ENCODE results near the gene DIAPH2. TPM values are rescaled to one million over a fixed set of nuclear protein-coding genes. Genes with fewer than 3 reads are reported as not detected.

Gene DIAPH2
- total and polyA plus RNA-seq, 2 experiments from 2014 or later = 16.2 to 56.6 TPM

DNA sequence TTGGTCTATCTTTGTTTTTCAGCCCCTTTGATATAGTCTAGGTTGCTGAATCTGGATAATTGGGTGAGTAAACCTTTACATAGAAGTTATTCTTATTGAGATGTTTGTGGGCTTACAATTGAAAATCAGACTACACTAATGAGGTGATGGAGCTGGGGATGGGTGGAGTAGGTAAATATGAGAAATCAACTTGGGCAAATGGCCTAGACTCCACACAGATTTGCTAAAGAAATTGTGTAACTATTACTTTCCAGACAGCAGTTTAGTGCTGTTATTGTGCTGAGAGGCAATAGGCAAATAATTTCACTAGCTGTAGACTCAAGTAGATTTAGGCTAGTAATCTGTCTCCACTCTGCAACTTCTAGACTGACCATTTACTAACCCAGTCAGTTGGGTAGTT, 8.2 kb downstream of the DIAPH2 start:
- Mint-ChIP-seq H3K27ac (no peak overlapping the region), H3K36me3 (ENCODE audit: low read depth) (no peaks in the 10 kb centered on the region), H3K4me3 (no peak overlapping the region), H3K27me3 (ENCODE audit: insufficient read depth, low read depth, poor library complexity) (no peaks in the 10 kb centered on the region), H3K4me1 (peaks cover 21% of the 10 kb centered on the region), H3K9me3 (no peaks in the 10 kb centered on the region)
- H3F3A ChIP-seq (replicated peaks; ENCODE audit: low read depth) = no peaks in the 10 kb centered on the region
- TF ChIP-seq, protein P1, sequence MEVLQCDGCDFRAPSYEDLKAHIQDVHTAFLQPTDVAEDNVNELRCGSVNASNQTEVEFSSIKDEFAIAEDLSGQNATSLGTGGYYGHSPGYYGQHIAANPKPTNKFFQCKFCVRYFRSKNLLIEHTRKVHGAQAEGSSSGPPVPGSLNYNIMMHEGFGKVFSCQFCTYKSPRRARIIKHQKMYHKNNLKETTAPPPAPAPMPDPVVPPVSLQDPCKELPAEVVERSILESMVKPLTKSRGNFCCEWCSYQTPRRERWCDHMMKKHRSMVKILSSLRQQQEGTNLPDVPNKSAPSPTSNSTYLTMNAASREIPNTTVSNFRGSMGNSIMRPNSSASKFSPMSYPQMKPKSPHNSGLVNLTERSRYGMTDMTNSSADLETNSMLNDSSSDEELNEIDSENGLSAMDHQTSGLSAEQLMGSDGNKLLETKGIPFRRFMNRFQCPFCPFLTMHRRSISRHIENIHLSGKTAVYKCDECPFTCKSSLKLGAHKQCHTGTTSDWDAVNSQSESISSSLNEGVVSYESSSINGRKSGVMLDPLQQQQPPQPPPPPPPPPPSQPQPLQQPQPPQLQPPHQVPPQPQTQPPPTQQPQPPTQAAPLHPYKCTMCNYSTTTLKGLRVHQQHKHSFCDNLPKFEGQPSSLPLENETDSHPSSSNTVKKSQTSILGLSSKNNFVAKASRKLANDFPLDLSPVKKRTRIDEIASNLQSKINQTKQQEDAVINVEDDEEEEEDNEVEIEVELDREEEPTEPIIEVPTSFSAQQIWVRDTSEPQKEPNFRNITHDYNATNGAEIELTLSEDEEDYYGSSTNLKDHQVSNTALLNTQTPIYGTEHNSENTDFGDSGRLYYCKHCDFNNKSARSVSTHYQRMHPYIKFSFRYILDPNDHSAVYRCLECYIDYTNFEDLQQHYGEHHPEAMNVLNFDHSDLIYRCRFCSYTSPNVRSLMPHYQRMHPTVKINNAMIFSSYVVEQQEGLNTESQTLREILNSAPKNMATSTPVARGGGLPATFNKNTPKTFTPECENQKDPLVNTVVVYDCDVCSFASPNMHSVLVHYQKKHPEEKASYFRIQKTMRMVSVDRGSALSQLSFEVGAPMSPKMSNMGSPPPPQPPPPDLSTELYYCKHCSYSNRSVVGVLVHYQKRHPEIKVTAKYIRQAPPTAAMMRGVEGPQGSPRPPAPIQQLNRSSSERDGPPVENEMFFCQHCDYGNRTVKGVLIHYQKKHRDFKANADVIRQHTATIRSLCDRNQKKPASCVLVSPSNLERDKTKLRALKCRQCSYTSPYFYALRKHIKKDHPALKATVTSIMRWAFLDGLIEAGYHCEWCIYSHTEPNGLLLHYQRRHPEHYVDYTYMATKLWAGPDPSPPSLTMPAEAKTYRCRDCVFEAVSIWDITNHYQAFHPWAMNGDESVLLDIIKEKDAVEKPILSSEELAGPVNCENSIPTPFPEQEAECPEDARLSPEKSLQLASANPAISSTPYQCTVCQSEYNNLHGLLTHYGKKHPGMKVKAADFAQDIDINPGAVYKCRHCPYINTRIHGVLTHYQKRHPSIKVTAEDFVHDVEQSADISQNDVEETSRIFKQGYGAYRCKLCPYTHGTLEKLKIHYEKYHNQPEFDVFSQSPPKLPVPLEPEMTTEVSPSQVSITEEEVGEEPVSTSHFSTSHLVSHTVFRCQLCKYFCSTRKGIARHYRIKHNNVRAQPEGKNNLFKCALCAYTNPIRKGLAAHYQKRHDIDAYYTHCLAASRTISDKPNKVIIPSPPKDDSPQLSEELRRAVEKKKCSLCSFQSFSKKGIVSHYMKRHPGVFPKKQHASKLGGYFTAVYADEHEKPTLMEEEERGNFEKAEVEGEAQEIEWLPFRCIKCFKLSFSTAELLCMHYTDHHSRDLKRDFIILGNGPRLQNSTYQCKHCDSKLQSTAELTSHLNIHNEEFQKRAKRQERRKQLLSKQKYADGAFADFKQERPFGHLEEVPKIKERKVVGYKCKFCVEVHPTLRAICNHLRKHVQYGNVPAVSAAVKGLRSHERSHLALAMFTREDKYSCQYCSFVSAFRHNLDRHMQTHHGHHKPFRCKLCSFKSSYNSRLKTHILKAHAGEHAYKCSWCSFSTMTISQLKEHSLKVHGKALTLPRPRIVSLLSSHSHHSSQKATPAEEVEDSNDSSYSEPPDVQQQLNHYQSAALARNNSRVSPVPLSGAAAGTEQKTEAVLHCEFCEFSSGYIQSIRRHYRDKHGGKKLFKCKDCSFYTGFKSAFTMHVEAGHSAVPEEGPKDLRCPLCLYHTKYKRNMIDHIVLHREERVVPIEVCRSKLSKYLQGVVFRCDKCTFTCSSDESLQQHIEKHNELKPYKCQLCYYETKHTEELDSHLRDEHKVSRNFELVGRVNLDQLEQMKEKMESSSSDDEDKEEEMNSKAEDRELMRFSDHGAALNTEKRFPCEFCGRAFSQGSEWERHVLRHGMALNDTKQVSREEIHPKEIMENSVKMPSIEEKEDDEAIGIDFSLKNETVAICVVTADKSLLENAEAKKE (CRISPR knock-in tag; IDR thresholded peaks at IDR 0.05) = no peak
- TF ChIP-seq, protein P2, sequence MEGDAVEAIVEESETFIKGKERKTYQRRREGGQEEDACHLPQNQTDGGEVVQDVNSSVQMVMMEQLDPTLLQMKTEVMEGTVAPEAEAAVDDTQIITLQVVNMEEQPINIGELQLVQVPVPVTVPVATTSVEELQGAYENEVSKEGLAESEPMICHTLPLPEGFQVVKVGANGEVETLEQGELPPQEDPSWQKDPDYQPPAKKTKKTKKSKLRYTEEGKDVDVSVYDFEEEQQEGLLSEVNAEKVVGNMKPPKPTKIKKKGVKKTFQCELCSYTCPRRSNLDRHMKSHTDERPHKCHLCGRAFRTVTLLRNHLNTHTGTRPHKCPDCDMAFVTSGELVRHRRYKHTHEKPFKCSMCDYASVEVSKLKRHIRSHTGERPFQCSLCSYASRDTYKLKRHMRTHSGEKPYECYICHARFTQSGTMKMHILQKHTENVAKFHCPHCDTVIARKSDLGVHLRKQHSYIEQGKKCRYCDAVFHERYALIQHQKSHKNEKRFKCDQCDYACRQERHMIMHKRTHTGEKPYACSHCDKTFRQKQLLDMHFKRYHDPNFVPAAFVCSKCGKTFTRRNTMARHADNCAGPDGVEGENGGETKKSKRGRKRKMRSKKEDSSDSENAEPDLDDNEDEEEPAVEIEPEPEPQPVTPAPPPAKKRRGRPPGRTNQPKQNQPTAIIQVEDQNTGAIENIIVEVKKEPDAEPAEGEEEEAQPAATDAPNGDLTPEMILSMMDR (conservative IDR thresholded peaks at IDR 0.05; ENCODE audit: low read depth in 2 of 2) = no peak
- TF ChIP-seq EZH2phosphoT487 (IDR thresholded peaks at IDR 0.05; ENCODE audit: unreplicated experiment) (no peak), JUNB (IDR thresholded peaks at IDR 0.05; ENCODE audit: unreplicated experiment) (no peak), NANOG (IDR thresholded peaks at IDR 0.05; ENCODE audit: borderline replicate concordance) (no peak), POLR2AphosphoS5 (IDR thresholded peaks at IDR 0.05; ENCODE audit: low read depth) (no peak), ETS1 (IDR thresholded peaks at IDR 0.05) (no peak), ZNF114 (CRISPR knock-in tag; IDR thresholded peaks at IDR 0.05) (no peak), EZH2 (IDR thresholded peaks at IDR 0.05; ENCODE audit: low read depth, unreplicated experiment) (no peak), REST (IDR thresholded peaks at IDR 0.05; ENCODE audit: unreplicated experiment) (no peak), CREB1 (CRISPR knock-in tag; IDR thresholded peaks at IDR 0.05; ENCODE audit: low read depth) (no peak), ZNF331 (CRISPR knock-in tag; IDR thresholded peaks at IDR 0.05; ENCODE audit: low read depth) (no peak), STAT1 (IDR thresholded peaks at IDR 0.05; ENCODE audit: unreplicated experiment) (no peak)
- no peaks in the 10 kb centered on the region for H4K20me1 ChIP-seq (replicated peaks; ENCODE audit: insufficient read depth)
- no peaks in the 10 kb centered on the region for H3K27me3 ChIP-seq (ENCODE audit: insufficient read depth)
- H3K4me2 ChIP-seq = no peak overlapping the region
- H3K36me3 ChIP-seq (ENCODE audit: insufficient read depth) = no peaks in the 10 kb centered on the region
- no peak overlapping the region for H3K27ac ChIP-seq (ENCODE audit: low read depth)
- H3K9me2 ChIP-seq (ENCODE audit: insufficient read depth) = no peaks in the 10 kb centered on the region
- DNase-seq (ENCODE audit: low spot score) = no peak
- H3K79me2 ChIP-seq (replicated peaks; ENCODE audit: insufficient read depth) = peaks cover 12% of the 10 kb centered on the region
- H3K4me1 ChIP-seq (ENCODE audit: insufficient read depth) = peaks cover 33% of the 10 kb centered on the region
- no peak for ATAC-seq
- no peak overlapping the region for H2AFZ ChIP-seq
- H3K4me3 ChIP-seq = no peak overlapping the region

All from GM23338 (cell line).